ENCODE data around the gene NUAK1. TPM values are rescaled to one million over a fixed set of nuclear protein-coding genes. Genes with fewer than 3 reads are reported as not detected.

NUAK1 gene
- total RNA-seq, 1 experiment from 2014 or later: 50.3 TPM

- Histone ChIP-seq H3K27me3 (ENCODE audit: control insufficient read depth, insufficient read depth, low read length) (no peaks in the 10 kb centered on the region), H3K36me3 (ENCODE audit: control insufficient read depth, insufficient read depth, low read length) (peaks cover 2% of the 10 kb centered on the region; the same call in 1 of the 2 replicates), H3K4me1 (ENCODE audit: control insufficient read depth, insufficient read depth, low read length) (peaks cover 47% of the 10 kb centered on the region), H3K4me3 (ENCODE audit: low read depth in 2 of 2, low read length in 2 of 2) (no peak overlapping the region), H3K27ac (ENCODE audit: low read length) (peak overlapping the region; percentile 88), H3K9me3 (ENCODE audit: control insufficient read depth, insufficient read depth, low read depth, low read length) (no peaks in the 10 kb centered on the region)
- TSS peak; percentile 92 for BruUV-seq (replicated peaks)
- POLR2A ChIA-PET: no interaction called here
- TF ChIP-seq TCF7L2 (IDR thresholded peaks at IDR 0.05; ENCODE audit: low read depth, low read length) (peak; percentile 98), POLR2AphosphoS5 (IDR thresholded peaks at IDR 0.05; ENCODE audit: low read depth, low read length) (peak; percentile 73)
- TF ChIP-seq, protein P1, sequence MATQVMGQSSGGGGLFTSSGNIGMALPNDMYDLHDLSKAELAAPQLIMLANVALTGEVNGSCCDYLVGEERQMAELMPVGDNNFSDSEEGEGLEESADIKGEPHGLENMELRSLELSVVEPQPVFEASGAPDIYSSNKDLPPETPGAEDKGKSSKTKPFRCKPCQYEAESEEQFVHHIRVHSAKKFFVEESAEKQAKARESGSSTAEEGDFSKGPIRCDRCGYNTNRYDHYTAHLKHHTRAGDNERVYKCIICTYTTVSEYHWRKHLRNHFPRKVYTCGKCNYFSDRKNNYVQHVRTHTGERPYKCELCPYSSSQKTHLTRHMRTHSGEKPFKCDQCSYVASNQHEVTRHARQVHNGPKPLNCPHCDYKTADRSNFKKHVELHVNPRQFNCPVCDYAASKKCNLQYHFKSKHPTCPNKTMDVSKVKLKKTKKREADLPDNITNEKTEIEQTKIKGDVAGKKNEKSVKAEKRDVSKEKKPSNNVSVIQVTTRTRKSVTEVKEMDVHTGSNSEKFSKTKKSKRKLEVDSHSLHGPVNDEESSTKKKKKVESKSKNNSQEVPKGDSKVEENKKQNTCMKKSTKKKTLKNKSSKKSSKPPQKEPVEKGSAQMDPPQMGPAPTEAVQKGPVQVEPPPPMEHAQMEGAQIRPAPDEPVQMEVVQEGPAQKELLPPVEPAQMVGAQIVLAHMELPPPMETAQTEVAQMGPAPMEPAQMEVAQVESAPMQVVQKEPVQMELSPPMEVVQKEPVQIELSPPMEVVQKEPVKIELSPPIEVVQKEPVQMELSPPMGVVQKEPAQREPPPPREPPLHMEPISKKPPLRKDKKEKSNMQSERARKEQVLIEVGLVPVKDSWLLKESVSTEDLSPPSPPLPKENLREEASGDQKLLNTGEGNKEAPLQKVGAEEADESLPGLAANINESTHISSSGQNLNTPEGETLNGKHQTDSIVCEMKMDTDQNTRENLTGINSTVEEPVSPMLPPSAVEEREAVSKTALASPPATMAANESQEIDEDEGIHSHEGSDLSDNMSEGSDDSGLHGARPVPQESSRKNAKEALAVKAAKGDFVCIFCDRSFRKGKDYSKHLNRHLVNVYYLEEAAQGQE (IDR thresholded peaks at IDR 0.05; ENCODE audit: insufficient read depth in 1 of 2, low read depth in 2 of 2, low read length in 1 of 2): no peak
- in situ Hi-C loops (cut with HindIII; ENCODE audit: low pct_unique_long_range_greater_than_20kb, low sequenced_read_pairs) (no loop called here), intact Hi-C loops (cut with micrococcal nuclease; ENCODE audit: unreplicated experiment) (loop anchor here (5.0 kb wide), 1 partner anchor 163 kb away; the partner anchor contains the start of gene CKAP4)
- DNase-seq (ENCODE audit: low read depth, low spot score): no peak
- CTCF ChIA-PET: interaction anchor here (0.6 kb wide), 1 partner anchor 311 kb away, joined by 12 read pairs; no protein-coding TSS in a partner anchor
- ATAC-seq: peak; percentile 90
Observed at GRCh38 chr12:106084014-106084671, 54.6 kb downstream of the NUAK1 start.

DNA sequence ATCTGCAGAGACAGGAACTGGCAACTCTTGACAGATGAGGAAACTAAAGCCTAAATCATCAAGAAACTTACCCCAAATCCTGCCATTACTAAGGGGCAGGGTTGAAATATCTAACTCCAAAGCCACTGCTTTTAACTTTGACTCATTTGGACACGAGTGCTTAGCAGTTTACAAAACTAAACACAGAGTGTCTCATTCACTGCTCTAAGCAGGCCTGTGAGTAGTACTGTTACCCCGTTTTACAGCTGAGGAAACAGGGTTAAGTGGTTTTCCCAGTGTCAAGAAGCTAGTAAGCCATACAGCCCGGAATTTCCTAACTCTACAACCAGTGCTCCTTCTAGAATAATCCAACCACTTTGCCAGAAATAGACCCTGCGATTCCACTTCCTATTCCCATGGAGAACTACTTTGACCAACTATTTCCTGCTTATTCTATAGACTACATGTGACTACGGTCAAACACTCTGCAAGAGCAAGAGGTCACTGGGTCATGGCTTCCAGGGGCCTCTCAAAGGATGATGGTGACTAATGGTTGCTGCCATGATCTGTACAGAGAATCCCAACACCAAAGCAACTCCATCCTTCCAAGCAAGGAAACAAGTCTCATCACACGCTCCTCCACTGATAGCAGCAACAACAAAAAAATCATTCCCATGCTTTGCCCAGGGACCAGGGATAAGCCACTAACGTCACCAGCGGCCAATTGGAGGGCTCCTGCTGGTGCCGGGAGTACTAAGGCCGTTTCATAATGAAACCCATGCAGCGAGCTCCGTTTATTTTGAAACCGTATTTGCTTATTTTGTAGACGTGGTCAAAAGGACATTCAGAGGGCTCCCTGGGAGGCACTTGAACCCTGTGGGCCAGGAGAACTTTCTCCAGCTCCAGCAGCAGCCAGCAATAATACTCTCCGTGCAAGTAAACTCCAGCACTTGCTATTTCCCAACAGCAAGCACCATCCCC lies 56.3 kb downstream of the NUAK1 start:
- TF ChIP-seq CTCF (IDR thresholded peaks at IDR 0.05) (no peak), POLR2AphosphoS5 (IDR thresholded peaks at IDR 0.05; ENCODE audit: low read depth, low read length) (no peak), TCF7L2 (IDR thresholded peaks at IDR 0.05; ENCODE audit: low read depth, low read length) (no peak), SIN3A (IDR thresholded peaks at IDR 0.05; ENCODE audit: borderline replicate concordance, insufficient read depth, low read depth, low read length) (no peak)
- TF ChIP-seq, protein P1 (IDR thresholded peaks at IDR 0.05; ENCODE audit: insufficient read depth in 1 of 2, low read depth in 2 of 2, low read length in 1 of 2): no peak
- Histone ChIP-seq H3K27ac (ENCODE audit: low read length) (peak overlapping the region; percentile 88), H3K36me3 (ENCODE audit: control insufficient read depth, insufficient read depth, low read length) (peaks cover 2% of the 10 kb centered on the region; the same call in 1 of the 2 replicates), H3K9me3 (ENCODE audit: control insufficient read depth, insufficient read depth, low read depth, low read length) (no peaks in the 10 kb centered on the region), H3K4me3 (ENCODE audit: low read depth in 2 of 2, low read length in 2 of 2) (no peak overlapping the region), H3K4me1 (ENCODE audit: control insufficient read depth, insufficient read depth, low read length) (peaks cover 53% of the 10 kb centered on the region), H3K27me3 (ENCODE audit: control insufficient read depth, insufficient read depth, low read length) (no peaks in the 10 kb centered on the region)
- CTCF ChIA-PET: no interaction called here
- POLR2A ChIA-PET: interaction anchor here (0.6 kb wide), 2 partner anchors 29 to 583 kb away, joined by 3 read pairs; no protein-coding TSS in a partner anchor
- intact Hi-C loops (cut with micrococcal nuclease; ENCODE audit: unreplicated experiment): loop anchor here (5.0 kb wide), 1 partner anchor 165 kb away; the partner anchor contains the start of gene CKAP4
- no peak for ATAC-seq
- in situ Hi-C loops (cut with HindIII; ENCODE audit: low pct_unique_long_range_greater_than_20kb, low sequenced_read_pairs): no loop called here
- DNase-seq (ENCODE audit: low read depth, low spot score): no peak
- no TSS peak for BruUV-seq (replicated peaks)
